ENCODE measurements around the gene P2RY2.

GRCh38 chr11:73240190-73240781, 22.2 kb downstream of the P2RY2 start:
- TF ChIP-seq SIX5 (IDR thresholded peaks at IDR 0.05; ENCODE audit: low read depth, low read length, severe bottlenecking) (no peak), NFYB (IDR thresholded peaks at IDR 0.05; ENCODE audit: insufficient read depth, low read depth, low read length) (no peak), CTCF (IDR thresholded peaks at IDR 0.05 in 2 of 3, conservative IDR thresholded peaks at IDR 0.05 in 1 of 3; ENCODE audit: control insufficient read depth in 2 of 3, extremely low read depth in 1 of 3, insufficient read depth in 1 of 3, low read depth in 3 of 3, low read length in 3 of 3) (no peak), TCF12 (IDR thresholded peaks at IDR 0.05; ENCODE audit: low read depth, low read length) (no peak), IKZF2 (IDR thresholded peaks at IDR 0.05) (no peak), RAD21 (IDR thresholded peaks at IDR 0.05; ENCODE audit: insufficient read depth, low read depth, low read length) (no peak), NRF1 (conservative IDR thresholded peaks at IDR 0.05; ENCODE audit: low read depth, low read length) (no peak)

Data from GM12878 (cell line).